ENCODE results near the gene USP17L24.
"Not testable (repeated sequence)": the region's sequence is repeated elsewhere in the genome, so short reads cannot be mapped to it uniquely, and the experiment has no call there.

The USP17L24 gene, protein sequence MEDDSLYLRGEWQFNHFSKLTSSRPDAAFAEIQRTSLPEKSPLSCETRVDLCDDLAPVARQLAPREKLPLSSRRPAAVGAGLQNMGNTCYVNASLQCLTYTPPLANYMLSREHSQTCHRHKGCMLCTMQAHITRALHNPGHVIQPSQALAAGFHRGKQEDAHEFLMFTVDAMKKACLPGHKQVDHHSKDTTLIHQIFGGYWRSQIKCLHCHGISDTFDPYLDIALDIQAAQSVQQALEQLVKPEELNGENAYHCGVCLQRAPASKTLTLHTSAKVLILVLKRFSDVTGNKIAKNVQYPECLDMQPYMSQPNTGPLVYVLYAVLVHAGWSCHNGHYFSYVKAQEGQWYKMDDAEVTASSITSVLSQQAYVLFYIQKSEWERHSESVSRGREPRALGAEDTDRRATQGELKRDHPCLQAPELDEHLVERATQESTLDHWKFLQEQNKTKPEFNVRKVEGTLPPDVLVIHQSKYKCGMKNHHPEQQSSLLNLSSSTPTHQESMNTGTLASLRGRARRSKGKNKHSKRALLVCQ

DNA sequence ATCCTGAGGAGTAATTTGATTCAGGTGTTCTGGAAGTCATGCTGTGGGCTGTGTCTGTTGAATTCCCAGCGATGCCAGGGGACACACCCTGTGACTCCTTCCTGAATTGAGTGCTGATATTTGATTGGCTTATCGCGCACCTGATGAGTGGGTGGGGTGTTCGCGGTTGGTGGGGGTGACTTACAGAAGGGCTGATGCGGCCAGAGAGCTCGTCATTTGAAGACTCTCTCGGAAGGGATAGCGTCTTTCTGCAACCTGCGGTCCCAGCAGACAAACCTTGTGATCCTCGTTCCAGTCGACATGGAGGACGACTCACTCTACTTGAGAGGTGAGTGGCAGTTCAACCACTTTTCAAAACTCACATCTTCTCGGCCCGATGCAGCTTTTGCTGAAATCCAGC, at the start of gene USP17L24:
USP17L24 (plus strand) TSS at position 301 of the 400 bp plus-strand sequence; CDS start at position 301, 0 bp downstream.
- not testable (repeated sequence) for H3K4me3 ChIP-seq (ENCODE audit: low read length)

DNA sequence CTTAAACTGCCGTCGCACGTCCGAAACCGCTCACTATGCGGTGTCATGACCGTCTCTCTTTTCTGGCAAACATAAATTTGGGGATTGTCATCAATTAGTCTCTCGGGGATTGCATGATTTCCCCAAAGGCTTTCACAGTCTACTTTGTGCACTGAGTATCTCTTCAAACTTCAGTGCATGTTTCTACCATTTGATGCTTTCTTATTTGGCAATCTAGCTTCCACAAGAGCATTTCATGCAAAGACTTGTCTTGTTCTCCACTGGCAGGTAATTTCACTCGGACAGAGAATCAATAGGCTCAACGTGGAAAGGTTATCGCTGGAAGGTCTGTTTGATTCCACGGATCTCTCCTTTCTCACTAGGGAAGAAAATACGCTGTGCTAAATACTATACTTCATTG, 774 bp upstream of the USP17L24 start:
- not testable (repeated sequence) for H3K4me3 ChIP-seq (ENCODE audit: low read length)

DNA sequence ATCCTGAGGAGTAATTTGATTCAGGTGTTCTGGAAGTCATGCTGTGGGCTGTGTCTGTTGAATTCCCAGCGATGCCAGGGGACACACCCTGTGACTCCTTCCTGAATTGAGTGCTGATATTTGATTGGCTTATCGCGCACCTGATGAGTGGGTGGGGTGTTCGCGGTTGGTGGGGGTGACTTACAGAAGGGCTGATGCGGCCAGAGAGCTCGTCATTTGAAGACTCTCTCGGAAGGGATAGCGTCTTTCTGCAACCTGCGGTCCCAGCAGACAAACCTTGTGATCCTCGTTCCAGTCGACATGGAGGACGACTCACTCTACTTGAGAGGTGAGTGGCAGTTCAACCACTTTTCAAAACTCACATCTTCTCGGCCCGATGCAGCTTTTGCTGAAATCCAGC, 4.6 kb downstream of the USP17L24 start, which contains the start of gene USP17L25:
USP17L25 (plus strand) TSS at position 301 of the 400 bp plus-strand sequence; CDS start at position 301, 0 bp downstream.
- H3K4me3 ChIP-seq (ENCODE audit: low read length): not testable (repeated sequence)

DNA sequence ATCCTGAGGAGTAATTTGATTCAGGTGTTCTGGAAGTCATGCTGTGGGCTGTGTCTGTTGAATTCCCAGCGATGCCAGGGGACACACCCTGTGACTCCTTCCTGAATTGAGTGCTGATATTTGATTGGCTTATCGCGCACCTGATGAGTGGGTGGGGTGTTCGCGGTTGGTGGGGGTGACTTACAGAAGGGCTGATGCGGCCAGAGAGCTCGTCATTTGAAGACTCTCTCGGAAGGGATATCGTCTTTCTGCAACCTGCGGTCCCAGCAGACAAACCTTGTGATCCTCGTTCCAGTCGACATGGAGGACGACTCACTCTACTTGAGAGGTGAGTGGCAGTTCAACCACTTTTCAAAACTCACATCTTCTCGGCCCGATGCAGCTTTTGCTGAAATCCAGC, 9.4 kb downstream of the USP17L24 start, which contains the start of gene USP17L26:
USP17L26 (plus strand) TSS at position 301 of the 400 bp plus-strand sequence; CDS start at position 301, 0 bp downstream.
- H3K4me3 ChIP-seq (ENCODE audit: low read length): not testable (repeated sequence)

DNA sequence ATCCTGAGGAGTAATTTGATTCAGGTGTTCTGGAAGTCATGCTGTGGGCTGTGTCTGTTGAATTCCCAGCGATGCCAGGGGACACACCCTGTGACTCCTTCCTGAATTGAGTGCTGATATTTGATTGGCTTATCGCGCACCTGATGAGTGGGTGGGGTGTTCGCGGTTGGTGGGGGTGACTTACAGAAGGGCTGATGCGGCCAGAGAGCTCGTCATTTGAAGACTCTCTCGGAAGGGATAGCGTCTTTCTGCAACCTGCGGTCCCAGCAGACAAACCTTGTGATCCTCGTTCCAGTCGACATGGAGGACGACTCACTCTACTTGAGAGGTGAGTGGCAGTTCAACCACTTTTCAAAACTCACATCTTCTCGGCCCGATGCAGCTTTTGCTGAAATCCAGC, 14.1 kb downstream of the USP17L24 start, which contains the start of gene USP17L5:
USP17L5 (plus strand) TSS at position 301 of the 400 bp plus-strand sequence; CDS start at position 301, 0 bp downstream.
- not testable (repeated sequence) for H3K4me3 ChIP-seq (ENCODE audit: low read length)

DNA sequence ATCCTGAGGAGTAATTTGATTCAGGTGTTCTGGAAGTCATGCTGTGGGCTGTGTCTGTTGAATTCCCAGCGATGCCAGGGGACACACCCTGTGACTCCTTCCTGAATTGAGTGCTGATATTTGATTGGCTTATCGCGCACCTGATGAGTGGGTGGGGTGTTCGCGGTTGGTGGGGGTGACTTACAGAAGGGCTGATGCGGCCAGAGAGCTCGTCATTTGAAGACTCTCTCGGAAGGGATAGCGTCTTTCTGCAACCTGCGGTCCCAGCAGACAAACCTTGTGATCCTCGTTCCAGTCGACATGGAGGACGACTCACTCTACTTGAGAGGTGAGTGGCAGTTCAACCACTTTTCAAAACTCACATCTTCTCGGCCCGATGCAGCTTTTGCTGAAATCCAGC, 18.9 kb downstream of the USP17L24 start, which contains the start of gene USP17L27:
USP17L27 (plus strand) TSS at position 301 of the 400 bp plus-strand sequence; CDS start at position 301, 0 bp downstream.
- H3K4me3 ChIP-seq (ENCODE audit: low read length): not testable (repeated sequence)

DNA sequence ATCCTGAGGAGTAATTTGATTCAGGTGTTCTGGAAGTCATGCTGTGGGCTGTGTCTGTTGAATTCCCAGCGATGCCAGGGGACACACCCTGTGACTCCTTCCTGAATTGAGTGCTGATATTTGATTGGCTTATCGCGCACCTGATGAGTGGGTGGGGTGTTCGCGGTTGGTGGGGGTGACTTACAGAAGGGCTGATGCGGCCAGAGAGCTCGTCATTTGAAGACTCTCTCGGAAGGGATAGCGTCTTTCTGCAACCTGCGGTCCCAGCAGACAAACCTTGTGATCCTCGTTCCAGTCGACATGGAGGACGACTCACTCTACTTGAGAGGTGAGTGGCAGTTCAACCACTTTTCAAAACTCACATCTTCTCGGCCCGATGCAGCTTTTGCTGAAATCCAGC, 23.6 kb downstream of the USP17L24 start, which contains the start of gene USP17L28:
USP17L28 (plus strand) TSS at position 301 of the 400 bp plus-strand sequence; CDS start at position 301, 0 bp downstream.
- not testable (repeated sequence) for H3K4me3 ChIP-seq (ENCODE audit: low read length)

DNA sequence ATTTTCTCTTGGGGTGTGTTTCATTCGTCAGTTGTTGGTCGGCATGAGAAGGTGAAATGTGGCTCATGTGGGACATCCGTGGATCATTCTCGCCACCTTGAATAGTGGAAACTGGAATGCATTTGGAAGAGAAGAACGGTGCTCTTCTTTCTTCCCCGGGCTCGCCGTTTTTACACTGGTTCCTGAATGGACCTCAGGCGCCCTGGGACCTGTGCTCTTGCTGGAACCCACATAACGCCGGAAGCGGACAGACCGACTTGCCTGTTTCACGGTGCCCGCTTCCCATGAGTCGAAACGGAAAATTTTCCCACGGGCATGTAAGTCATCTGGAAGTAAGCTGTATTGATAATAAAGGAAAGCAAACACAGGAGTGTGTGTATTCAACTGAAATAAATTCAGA, 25.9 kb downstream of the USP17L24 start:
- not testable (repeated sequence) for H3K4me3 ChIP-seq (ENCODE audit: low read length)

DNA sequence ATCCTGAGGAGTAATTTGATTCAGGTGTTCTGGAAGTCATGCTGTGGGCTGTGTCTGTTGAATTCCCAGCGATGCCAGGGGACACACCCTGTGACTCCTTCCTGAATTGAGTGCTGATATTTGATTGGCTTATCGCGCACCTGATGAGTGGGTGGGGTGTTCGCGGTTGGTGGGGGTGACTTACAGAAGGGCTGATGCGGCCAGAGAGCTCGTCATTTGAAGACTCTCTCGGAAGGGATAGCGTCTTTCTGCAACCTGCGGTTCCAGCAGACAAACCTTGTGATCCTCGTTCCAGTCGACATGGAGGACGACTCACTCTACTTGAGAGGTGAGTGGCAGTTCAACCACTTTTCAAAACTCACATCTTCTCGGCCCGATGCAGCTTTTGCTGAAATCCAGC, 28.4 kb downstream of the USP17L24 start, which contains the start of gene USP17L29:
USP17L29 (plus strand) TSS at position 301 of the 400 bp plus-strand sequence; CDS start at position 301, 0 bp downstream.
- H3K4me3 ChIP-seq (ENCODE audit: low read length): not testable (repeated sequence)

DNA sequence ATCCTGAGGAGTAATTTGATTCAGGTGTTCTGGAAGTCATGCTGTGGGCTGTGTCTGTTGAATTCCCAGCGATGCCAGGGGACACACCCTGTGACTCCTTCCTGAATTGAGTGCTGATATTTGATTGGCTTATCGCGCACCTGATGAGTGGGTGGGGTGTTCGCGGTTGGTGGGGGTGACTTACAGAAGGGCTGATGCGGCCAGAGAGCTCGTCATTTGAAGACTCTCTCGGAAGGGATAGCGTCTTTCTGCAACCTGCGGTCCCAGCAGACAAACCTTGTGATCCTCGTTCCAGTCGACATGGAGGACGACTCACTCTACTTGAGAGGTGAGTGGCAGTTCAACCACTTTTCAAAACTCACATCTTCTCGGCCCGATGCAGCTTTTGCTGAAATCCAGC, 37.9 kb downstream of the USP17L24 start, which contains the start of gene USP17L30:
USP17L30 (plus strand) TSS at position 301 of the 400 bp plus-strand sequence; CDS start at position 301, 0 bp downstream.
- H3K4me3 ChIP-seq (ENCODE audit: low read length): not testable (repeated sequence)
